ENCODE results near the gene ITGB2.

DNA sequence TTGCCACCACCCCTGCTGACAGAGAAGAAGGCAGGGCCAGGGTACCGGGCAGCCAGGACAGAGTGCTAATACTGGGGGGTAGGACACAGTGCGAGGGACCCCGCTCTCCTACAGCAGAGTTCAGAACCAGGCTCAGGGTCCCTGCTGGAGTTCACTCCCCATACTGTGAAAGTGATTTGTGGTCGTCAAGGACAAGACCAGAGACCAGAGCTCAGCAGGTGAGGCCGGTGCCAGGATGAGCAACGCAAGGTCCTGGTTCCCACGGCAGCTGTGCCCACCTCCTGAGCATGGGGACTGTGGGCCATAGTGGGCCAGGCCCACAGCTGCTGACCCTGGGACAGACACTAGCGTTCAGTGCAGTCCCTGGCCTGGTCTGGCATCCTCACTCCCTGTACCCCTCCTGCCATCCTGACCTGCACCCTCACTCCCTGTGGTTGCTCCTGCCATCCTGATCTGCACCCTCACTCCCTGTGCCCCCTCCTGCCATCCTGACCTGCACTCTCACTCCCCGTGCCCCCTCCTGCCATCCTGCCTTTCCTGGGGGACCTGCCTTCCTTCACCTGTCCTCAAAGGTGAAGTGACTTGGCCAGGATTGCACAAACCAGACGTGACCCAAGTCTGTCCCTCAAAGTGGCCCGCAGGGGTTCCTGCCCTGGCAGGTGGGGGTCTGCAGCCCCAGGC is 33.4 kb downstream of the ITGB2 start:
- TF ChIP-seq CTCF (IDR thresholded peaks at IDR 0.05) = no peak
- no peak for TF ChIP-seq POLR2A (IDR thresholded peaks at IDR 0.05)

All from heart left ventricle (tissue), 13 donors.